HG03432 (cell line): Measurements from ENCODE around the gene P2RY2.

Source experiments
- ATAC-seq: cut with Tn5 transposase; IDR thresholded peaks from one replicate; pipeline ENCODE4 v1.9.1; 2021; ENCODE audit warnings: mild to moderate bottlenecking, moderate library complexity; ENCODE audit not compliant: unreplicated experiment

P2RY2 gene

DNA sequence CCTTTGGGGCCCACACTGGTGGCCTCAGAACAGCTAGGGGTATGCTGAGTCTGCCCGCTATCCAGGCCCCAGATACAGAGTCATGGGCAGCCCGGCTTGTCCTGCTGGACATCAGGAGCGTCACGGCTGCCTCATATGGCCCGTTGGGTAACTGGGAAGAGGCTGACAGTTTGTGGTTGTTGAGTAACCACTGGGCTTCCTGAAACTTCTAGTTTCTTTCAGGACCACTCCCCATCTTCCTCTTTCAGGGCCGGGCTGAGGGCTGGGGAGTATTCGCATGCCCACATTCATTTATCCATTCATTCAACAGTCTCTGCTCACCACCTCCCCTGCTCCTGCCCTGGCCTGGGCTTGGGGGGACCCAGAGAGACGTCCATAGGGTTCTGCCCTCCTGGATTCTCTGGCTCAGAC is 13.4 kb upstream of the P2RY2 start:
- ATAC-seq, result no peak

DNA sequence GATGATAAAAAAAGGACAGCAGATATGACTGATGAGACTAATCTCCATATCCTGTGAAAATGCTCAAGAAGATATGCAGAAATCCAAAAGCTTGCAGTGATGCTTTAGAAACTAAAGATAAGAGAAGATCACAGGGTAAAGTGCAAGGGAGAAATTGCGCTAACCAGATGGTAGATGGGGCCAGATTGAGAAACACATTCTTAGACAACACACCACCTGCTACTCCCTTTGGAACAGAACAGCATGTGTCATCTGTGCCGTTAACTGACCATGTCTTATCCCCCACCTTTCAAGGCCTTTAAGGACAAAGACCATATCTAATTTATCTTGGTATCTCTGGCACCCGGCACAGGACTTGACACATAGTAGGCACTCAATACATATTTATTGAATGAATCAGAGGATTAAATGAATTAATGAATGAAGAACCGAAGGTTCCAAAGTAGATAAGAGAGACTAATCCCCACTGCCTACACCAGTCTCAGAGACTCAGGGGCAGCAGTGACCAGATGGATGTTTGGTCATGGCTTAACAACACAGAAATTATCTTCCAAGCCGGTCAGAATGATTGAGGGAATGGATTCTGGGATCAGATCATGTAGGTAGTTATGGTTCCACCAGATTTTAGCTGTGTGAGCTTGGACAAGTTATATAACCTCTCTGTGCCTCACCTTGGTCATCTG is 12.3 kb upstream of the P2RY2 start:
- no peak for ATAC-seq

GRCh38 chr11:73206801-73207200 is 11.3 kb upstream of the P2RY2 start:
- ATAC-seq, result no peak

- no peak for ATAC-seq
These were observed 8.2 kb upstream of the P2RY2 start for GRCh38 chr11:73209892-73210291.

- no peak for ATAC-seq
These were observed 7.0 kb upstream of the P2RY2 start for GRCh38 chr11:73210916-73211667.

- no peak for ATAC-seq
These were observed 4.6 kb upstream of the P2RY2 start for GRCh38 chr11:73213196-73214143.

DNA sequence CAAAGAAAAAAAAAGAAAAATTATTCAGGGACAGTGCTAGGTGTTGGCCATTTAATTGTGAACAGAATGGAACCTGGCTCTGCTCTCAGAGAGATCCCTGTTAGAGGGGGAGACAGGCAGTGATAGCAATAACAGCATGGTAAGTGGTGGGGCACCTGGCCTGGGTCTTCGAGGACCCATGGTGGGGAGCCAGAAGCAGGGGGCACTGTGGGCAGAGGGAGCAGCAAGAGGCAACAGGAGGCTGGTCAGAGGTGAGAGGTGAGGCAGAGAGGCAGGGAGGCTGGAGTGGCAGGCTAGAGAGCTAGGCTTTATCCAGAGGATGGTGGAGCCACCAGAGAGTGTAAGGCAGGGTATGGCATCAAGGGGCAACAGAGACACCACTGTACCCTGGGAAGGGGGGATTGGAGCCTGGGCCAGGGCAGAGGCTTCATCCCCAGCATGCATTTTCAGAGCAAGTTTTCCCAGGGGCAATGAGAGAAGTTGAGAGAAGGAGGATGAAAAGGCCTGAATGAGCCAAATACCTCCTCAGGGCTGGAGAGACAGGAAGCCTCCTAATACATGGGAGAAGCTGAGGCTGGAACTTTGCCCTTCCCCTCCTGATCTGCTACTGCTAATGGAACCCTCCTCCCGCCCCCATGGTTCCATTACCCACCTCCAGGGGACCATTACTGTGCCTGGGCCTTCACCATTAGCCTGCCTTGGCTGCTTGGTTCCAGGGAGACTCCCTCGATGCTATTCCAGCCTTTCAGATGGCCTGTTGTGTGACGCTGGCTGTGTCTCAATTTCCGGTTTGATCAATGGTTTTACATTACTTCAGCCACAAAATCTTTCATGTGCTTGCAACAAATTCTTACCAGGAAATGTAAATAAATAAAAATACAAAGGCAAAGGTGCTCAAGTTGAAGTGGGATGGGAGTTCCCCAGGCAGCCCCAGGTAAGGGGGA is 2.6 kb upstream of the P2RY2 start:
- ATAC-seq, result no peak

- no peak for ATAC-seq
These were observed 1.6 kb upstream of the P2RY2 start for GRCh38 chr11:73216465-73216864.

DNA sequence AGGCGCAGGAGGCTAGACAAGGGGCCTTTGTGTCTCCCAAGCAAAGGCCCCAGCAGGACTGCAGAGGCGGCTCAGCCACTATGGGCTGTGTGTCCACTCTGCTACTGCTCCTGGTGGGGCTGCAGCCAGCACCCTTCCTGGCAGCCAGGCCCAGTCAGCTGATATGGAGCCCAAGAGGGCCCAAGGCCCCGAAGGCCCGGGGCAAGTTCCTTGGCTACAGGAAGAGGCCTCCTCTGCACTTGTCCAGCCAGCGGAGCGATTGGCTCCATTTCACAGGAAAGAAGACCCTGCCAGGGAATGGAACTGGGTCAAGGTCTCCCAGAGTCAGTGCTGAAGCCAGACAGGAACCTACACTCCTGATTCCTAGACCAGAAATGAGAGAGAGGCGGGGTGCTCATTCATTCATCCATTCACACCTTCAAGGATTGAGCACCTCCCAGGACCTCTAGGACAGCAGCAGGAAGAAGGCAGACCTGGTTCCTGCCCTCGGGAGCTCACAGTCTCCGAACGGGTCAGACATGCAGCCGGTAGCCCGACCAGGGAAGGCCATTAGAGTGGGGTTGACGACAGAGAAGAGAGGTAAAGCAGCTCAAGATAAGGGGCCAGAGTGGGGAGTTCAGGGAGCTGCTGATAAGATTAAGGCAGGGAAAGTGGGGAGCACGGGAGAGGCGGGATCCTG is 811 bp upstream of the P2RY2 start:
- ATAC-seq, result no peak

DNA sequence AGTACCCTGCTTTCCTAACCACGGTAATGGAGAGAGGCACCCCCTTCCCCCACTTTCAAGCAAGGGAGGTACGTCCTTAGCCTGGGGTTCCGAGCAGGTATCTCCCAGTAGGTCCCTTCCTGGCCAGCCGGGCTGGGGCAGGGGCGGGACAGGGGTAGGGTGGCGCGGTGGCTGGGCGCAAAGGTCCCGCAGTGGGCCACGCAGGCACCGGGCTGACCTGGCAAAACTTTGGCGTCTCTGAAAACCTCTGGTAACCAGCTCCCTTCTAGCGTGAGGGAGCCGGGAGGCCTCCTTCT is 323 bp upstream of the P2RY2 start:
- ATAC-seq, result no peak

GRCh38 chr11:73218830-73219215 is 742 bp downstream of the P2RY2 start:
- no peak for ATAC-seq

DNA sequence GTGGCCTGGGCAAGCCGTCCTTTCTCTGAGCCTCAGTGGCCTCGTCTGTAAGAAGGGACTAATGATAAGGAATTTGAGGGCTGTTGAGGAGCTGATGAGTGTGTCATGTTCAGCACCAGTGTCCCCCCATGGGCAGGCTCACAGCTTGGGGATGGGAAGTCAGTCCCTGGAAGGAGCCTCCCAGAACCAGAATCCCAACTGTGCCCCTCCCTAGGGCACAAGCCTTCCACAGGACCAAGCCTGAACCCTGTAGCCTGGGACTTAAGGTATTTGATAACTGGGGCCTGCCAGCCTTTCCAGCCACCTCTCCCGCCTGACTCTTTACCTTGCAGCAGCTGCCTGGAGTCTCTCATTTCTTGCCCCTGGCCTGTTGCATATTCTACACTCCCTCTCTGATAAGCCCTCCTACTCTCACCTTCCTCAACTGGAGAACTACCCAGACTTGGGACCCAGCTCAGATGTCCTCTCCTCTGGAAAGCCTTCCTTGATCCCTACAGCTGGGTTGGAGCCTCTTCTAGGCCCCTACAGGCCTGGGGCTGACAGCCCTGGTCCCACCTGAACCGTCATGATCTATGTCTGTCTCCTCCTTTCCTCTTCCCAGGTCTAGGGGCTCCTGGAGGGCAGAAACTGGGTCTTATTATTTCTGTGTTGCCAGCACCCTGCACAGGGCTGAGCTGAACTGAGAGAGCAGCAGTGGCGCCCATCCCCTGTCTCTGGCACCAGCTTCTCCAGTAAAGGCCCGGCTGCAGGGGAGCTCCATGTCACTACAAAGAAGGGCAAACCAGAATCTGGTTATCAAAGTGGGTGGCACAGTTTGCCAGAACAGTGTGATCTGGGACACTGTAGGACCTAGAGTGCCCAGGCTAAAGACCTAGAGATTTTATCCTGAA is 1.6 kb downstream of the P2RY2 start:
- ATAC-seq, result no peak

DNA sequence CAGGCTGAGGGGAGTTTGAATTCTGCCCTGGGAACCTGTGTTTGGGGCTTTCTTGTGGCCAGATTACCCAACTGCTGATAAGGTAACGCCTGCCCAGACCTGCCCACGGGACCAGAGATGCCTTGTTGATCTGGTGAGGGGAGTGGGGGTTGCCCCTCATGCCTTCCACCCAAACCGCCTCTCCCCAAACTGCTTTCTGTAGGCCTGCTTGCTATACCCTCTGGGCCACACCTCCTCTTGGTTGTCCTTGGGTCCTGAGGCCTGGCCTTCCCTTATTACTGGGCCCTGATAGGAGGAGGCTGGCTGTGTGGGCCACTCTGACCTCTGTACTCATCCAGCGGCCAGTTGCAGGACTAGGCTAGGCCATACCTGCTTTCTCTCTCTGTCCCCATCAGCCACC is 3.4 kb downstream of the P2RY2 start:
- no peak for ATAC-seq

DNA sequence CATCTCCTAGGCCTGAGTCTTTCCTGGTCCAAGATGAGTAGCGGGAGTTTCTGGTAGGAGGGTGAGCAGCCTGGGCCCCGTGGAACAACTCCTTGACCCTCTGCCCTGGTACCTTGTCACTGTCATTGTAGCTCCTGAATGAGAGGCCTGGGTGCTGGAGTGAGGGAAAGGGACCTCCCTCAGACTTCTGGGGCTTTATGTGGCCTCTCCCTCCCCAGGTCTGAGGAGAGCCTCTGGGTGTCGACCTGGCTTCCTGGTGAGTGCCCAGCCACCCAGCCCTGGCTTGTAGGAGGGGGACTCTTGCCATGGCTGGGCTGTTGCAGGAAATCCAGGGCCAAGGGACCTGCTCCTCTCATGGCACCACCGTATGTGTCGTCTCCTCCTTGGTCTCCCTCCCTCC is 3.9 kb downstream of the P2RY2 start:
- no peak for ATAC-seq

DNA sequence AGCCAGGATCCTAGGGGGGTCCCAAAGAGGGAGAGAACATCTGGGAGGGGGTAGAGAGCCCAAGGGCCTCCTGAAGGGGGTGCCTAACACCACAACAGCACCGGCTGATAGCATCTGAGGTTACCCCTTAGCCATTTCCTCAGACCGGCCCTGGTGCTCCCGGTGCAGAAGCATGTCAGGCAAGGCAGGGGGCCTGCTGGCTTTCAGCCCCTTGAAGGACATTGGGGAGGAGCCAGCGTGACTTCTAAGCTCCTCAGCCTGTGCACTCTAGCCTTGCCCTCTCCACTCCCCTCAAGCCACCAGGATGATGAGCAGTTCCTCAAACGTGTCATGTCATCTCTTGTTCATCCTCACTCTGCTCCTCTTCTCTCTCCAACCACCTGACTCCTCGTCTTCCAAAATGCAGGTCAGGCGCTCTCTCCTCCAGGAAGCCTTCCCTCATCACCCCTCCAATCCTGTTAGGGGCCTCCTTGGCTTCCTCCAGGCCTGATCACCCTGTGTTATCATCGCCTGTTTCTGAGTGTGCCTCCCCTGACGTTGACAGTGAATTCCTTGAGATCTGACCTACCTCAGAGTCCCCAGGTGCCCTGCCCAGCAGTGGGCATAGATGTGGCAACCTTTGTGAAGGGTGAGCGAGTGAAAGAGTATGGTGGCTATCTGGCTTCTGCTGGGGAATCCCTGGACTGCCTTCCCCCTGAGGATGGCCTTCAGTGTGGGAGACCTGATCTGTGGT is 6.1 kb downstream of the P2RY2 start:
- ATAC-seq, result no peak

GRCh38 chr11:73225001-73225686 is 7.1 kb downstream of the P2RY2 start:
- no peak for ATAC-seq

GRCh38 chr11:73225851-73226250 is 7.8 kb downstream of the P2RY2 start:
- ATAC-seq, result no peak
